Esophagus muscularis mucosa (tissue), 4 donors: Measurements from ENCODE around the gene ALX3. TPM values are rescaled to one million over a fixed set of nuclear protein-coding genes. Genes with fewer than 3 reads are reported as not detected.

Experiments used
- DNase-seq: peaks from one replicate; pipeline ENCODE4 v3.0.0-alpha.2; 2017; ENCODE audit errors: extremely low spot score
- H3K27ac ChIP-seq, 4 donors: fragments of 200-600 bp; sonication (generic); replicated peaks in 1 of 4; 1 replicate in 3 of 4; 2 replicates in 1 of 4; pipeline ENCODE4 v1.5.1; 2016 to 2019; ENCODE audit warnings: mild to moderate bottlenecking in 1 of 4
- H3K27me3 ChIP-seq, 4 donors: fragments of 200-600 bp; sonication (generic); one replicate each; pipeline versions ENCODE4 v1.5.1 to v1.6.0; 2016 to 2019
- H3K36me3 ChIP-seq, 4 donors: fragments of 200-600 bp; sonication (generic); one replicate each; pipeline ENCODE4 v1.5.1; 2016 to 2019
- H3K4me1 ChIP-seq, 4 donors: fragments of 200-600 bp; sonication (generic); one replicate each; pipeline ENCODE4 v1.5.1; 2016 to 2019
- H3K4me3 ChIP-seq, 4 donors: fragments of 200-600 bp; sonication (generic); 1 replicate in 2 of 4; 2 replicates in 2 of 4; pipeline ENCODE4 v1.5.1; 2016 to 2019; ENCODE audit warnings: mild to moderate bottlenecking in 4 of 4, moderate library complexity in 1 of 4
- H3K9me3 ChIP-seq, 4 donors: fragments of 200-600 bp; sonication (generic); 1 replicate in 3 of 4; 2 replicates in 1 of 4; pipeline ENCODE4 v1.5.1; 2016 to 2019
- EP300 ChIP-seq: sonication (generic); formaldehyde crosslinking; IDR thresholded peaks from one replicate; pipeline ENCODE4 v1.6.1; 2017; ENCODE audit warnings: antibody characterized with exemption
- POLR2A ChIP-seq: fragments of 450-650 bp; IDR thresholded peaks from one replicate; pipeline ENCODE4 v1.6.1; 2017; ENCODE audit warnings: antibody characterized with exemption, moderate library complexity, mild to moderate bottlenecking, low read depth
- POLR2AphosphoS5 ChIP-seq, 2 donors: sonication (generic); formaldehyde crosslinking; IDR thresholded peaks; one replicate each; pipeline ENCODE4 v1.6.1; 2017; ENCODE audit warnings: antibody characterized with exemption in 2 of 2
- WGBS: methylation state at CpG from one replicate; pipeline ENCODE4 v1.1.5; 2018; 5-methylcytosine and 5-hydroxymethylcytosine counted together
- intact Hi-C: fragments of 100-400 bp; cut with DNase I; formaldehyde crosslinking; loops from one replicate; pipeline ENCODE4 v1.15.1; 2023
- total RNA-seq, 4 donors: library from RNA; depleted of rRNA; stranded (reverse); fragments of >200 nt; gene quantifications; one replicate each; pipeline versions ENCODE4 v1.1.0 to v1.2.1, GENCODE V29; 2016
- TF ChIP-seq, protein P1 (sequence below), 3 experiments: fragments of 200-600 bp in 2 of 3; fragments of 450-650 bp in 1 of 3; sonication (generic) in 2 of 3; IDR thresholded peaks; one replicate each; pipeline ENCODE4 v1.5.1; 2017 to 2019; ENCODE audit warnings: antibody characterized with exemption in 3 of 3, mild to moderate bottlenecking in 2 of 3, moderate library complexity in 1 of 3

The ALX3 gene
- total RNA-seq, 4 donors from 2014 or later = not detected

DNA sequence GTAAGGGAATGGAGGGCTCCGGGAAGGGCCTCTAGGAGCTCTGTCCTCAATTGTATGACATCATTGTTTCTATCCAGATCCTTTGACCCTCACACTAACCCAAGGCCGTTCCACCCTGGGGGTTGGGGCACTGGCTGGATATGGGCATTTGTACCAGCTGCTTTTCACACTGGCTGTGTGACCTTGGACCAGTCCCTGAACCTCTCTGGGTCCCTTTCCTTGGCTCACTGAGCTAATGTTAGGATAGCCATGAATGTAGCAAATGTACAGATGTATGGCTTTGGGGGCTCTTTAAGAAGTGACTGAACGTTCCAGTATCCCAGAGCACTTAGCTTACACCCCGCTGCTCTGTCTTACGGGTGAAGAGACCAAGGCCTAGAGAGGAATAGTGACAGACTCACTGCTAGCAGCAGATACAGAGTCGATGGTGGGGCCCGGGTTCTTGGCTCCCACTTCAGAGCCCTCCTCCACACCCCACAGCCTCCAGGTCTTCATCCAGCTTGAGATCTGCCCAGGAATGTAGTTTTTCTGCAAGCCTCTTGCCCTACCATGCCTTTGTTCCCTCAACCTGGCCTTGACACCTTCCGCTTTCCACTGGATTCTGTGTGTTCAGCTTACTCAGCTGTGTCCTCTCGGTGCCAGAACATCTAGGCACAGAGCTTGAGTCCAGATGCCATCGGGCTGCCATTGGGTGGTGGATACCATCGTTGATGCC lies 27.2 kb upstream of the ALX3 start:
- no peaks in the 10 kb centered on the region for H3K9me3 ChIP-seq
- intact Hi-C loops = no loop called here
- TF ChIP-seq, protein P1, sequence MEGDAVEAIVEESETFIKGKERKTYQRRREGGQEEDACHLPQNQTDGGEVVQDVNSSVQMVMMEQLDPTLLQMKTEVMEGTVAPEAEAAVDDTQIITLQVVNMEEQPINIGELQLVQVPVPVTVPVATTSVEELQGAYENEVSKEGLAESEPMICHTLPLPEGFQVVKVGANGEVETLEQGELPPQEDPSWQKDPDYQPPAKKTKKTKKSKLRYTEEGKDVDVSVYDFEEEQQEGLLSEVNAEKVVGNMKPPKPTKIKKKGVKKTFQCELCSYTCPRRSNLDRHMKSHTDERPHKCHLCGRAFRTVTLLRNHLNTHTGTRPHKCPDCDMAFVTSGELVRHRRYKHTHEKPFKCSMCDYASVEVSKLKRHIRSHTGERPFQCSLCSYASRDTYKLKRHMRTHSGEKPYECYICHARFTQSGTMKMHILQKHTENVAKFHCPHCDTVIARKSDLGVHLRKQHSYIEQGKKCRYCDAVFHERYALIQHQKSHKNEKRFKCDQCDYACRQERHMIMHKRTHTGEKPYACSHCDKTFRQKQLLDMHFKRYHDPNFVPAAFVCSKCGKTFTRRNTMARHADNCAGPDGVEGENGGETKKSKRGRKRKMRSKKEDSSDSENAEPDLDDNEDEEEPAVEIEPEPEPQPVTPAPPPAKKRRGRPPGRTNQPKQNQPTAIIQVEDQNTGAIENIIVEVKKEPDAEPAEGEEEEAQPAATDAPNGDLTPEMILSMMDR (IDR thresholded peaks at IDR 0.05) = no peak
- TF ChIP-seq POLR2A (no peak), POLR2AphosphoS5 (IDR thresholded peaks at IDR 0.05) (no peak), EP300 (no peak)
- no peak overlapping the region for H3K27ac ChIP-seq
- no peak overlapping the region for H3K4me3 ChIP-seq
- peaks cover 0 to 42% (median 0%) of the 10 kb centered on the region in 4 donors for H3K27me3 ChIP-seq
- WGBS = 87% methylated on average over 11 of the region's 11 CpGs
- H3K36me3 ChIP-seq = no peaks in the 10 kb centered on the region
- H3K4me1 ChIP-seq = no peaks in the 10 kb centered on the region
- no peak for DNase-seq

DNA sequence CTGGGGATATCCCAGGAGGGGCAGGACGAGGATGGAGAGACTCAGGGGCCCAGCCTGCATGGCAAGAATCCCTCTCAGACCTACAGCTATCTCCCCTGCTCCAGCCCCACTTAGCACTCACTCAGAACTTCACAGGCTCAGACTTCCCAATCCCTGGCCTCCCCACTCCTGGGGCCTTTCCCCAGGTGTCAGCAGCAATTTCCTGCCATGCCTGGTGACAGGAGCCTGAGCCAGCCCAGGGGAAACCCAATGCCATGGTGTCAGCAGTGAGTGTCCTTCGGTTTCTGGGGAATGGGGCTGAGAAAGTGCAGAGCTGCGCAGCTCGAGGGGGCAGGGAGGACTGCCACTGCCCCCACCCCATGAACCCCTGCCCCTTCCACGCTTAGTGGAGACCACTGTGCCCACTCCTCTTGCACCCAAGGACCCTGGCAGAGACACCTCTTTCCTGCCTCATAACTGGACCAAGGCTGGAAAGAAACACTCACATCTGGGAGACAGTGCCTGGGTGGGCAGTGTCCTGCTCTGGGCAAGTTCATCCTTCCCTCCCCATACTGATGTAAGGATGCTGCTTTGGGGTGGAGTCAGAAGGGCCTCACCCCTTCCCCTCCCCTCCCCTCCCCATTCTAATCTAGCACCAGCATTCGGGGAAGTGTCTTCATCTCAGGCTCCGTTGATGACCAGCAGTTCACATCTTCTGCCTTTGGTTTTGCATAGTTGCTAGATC lies 24.6 kb upstream of the ALX3 start:
- H3K27me3 ChIP-seq = peaks cover 0 to 42% (median 0%) of the 10 kb centered on the region in 4 donors
- WGBS = 58% methylated on average over 4 of the region's 7 CpGs
- no peak overlapping the region for H3K27ac ChIP-seq
- intact Hi-C loops = no loop called here
- H3K36me3 ChIP-seq = no peaks in the 10 kb centered on the region
- no peak for DNase-seq
- no peak for TF ChIP-seq POLR2AphosphoS5 (IDR thresholded peaks at IDR 0.05)
- TF ChIP-seq POLR2A = no peak
- no peak for TF ChIP-seq EP300
- TF ChIP-seq, protein P1 (IDR thresholded peaks at IDR 0.05) = no peak
- H3K9me3 ChIP-seq = no peaks in the 10 kb centered on the region
- no peak overlapping the region for H3K4me3 ChIP-seq
- no peaks in the 10 kb centered on the region for H3K4me1 ChIP-seq

DNA sequence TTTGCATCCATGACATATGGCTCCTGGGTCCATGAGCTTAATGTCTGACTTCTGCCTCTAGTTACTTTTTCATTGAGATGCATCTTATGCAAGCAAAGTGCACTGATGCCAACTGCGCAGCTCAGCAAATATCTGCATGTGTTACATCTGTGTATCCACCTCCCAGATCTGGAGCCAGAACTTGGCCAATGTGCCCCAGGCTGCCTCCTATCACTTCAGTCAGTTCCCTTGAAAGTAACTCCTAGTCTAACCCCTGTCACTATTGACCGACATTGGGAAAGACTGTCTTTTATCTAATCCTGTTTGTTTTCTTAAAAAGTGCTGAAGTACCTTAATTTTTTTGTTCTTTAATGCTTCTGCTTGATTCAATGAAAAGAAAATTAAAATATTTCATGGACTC lies 22.5 kb upstream of the ALX3 start:
- intact Hi-C loops = no loop called here
- TF ChIP-seq POLR2A (no peak), EP300 (no peak), POLR2AphosphoS5 (IDR thresholded peaks at IDR 0.05) (no peak)
- TF ChIP-seq, protein P1 (IDR thresholded peaks at IDR 0.05) = no peak
- WGBS = 85% methylated on average over 2 of the region's 2 CpGs

DNA sequence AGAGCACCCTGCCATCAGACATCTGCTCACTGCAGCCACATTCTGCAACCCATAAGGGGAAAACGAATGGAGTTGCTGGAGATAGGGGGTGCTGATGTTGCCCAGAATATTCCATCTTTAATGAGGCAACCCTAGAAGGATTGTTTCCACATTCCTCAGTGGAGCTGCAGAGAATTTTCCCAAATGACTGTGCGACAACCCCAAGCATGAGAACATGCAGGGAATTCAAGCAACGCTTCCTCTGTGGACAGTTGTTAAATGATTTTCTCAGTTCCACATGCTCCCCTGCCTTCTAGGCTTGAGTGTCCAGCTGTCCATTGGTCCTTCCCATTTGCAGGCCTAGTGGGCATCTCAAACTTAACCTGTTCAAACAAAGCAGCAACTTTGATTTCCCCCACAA lies 21.3 kb upstream of the ALX3 start:
- peaks cover 0 to 26% (median 0%) of the 10 kb centered on the region in 4 donors for H3K27me3 ChIP-seq
- TF ChIP-seq, protein P1 (IDR thresholded peaks at IDR 0.05) = no peak
- TF ChIP-seq POLR2AphosphoS5 (IDR thresholded peaks at IDR 0.05) = no peak
- no peak for TF ChIP-seq POLR2A
- no peak for TF ChIP-seq EP300
- no peak overlapping the region for H3K27ac ChIP-seq
- DNase-seq = no peak
- WGBS = 71% methylated on average over 3 of the region's 3 CpGs
- H3K36me3 ChIP-seq = no peaks in the 10 kb centered on the region
- H3K9me3 ChIP-seq = no peaks in the 10 kb centered on the region
- peaks cover 0 to 7% (median 2%) of the 10 kb centered on the region in 4 donors for H3K4me1 ChIP-seq
- intact Hi-C loops = no loop called here
- H3K4me3 ChIP-seq = no peak overlapping the region

More for the DNA sequence above, 22.5 kb upstream of the ALX3 start:
- no peak for DNase-seq
- no peak overlapping the region for H3K27ac ChIP-seq
- peaks cover 0 to 4% (median 2%) of the 10 kb centered on the region in 4 donors for H3K4me1 ChIP-seq
- H3K9me3 ChIP-seq = no peaks in the 10 kb centered on the region
- H3K36me3 ChIP-seq = no peaks in the 10 kb centered on the region
- no peak overlapping the region for H3K4me3 ChIP-seq
- H3K27me3 ChIP-seq = peaks cover 0 to 38% (median 0%) of the 10 kb centered on the region in 4 donors
